ENCODE measurements around the gene MEA1. TPM values are rescaled to one million over a fixed set of nuclear protein-coding genes. Genes with fewer than 3 reads are reported as not detected.

Gene MEA1
- total and polyA plus RNA-seq, 2 of the 4 experiments (the other 2 are of a cell fraction) = 116 to 126 TPM

DNA sequence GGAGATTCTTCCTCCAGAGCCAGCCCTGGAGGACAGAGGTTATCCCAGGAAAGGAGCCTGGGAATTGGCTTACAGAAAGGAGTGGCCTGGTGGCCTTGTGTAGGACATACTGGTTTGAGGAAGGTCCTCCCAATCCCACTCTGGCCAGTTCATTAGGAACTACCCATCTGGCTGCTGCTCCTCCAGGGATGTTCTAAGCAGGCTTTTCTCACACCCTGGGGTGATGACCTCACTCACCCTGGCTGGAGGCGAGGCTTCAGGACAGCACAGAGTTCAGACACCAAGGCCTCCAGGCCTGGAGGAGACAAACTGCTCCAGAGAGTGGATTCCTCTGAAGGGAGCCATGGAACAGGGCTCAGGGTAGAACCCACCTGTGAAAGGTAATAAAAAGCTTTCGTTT is 44.3 kb downstream of the MEA1 start:
- TF ChIP-seq RFX5 (IDR thresholded peaks at IDR 0.05; ENCODE audit: low read depth, low read length) (no peak), POLR2A (IDR thresholded peaks at IDR 0.05; ENCODE audit: low read depth, low read length) (no peak), NFE2L2 (IDR thresholded peaks at IDR 0.05; ENCODE audit: low read depth, low read length) (no peak), RAD21 (IDR thresholded peaks at IDR 0.05; ENCODE audit: low read length) (no peak), FOS (IDR thresholded peaks at IDR 0.05; ENCODE audit: low read depth, low read length) (no peak), CEBPB (IDR thresholded peaks at IDR 0.05; ENCODE audit: low read depth, low read length) (no peak), MXI1 (IDR thresholded peaks at IDR 0.05; ENCODE audit: borderline replicate concordance, low read depth, low read length) (no peak), MAFK (IDR thresholded peaks at IDR 0.05; ENCODE audit: low read depth, low read length) (no peak), MAZ (IDR thresholded peaks at IDR 0.05; ENCODE audit: borderline replicate concordance, low read depth, low read length) (no peak), CHD1 (IDR thresholded peaks at IDR 0.05; ENCODE audit: low read depth, low read length) (no peak), SMC3 (IDR thresholded peaks at IDR 0.05; ENCODE audit: low read depth, low read length) (no peak), RCOR1 (IDR thresholded peaks at IDR 0.05; ENCODE audit: insufficient replicate concordance, low read length) (no peak), BHLHE40 (IDR thresholded peaks at IDR 0.05; ENCODE audit: low read depth, low read length) (no peak)
- TF ChIP-seq, protein P1, sequence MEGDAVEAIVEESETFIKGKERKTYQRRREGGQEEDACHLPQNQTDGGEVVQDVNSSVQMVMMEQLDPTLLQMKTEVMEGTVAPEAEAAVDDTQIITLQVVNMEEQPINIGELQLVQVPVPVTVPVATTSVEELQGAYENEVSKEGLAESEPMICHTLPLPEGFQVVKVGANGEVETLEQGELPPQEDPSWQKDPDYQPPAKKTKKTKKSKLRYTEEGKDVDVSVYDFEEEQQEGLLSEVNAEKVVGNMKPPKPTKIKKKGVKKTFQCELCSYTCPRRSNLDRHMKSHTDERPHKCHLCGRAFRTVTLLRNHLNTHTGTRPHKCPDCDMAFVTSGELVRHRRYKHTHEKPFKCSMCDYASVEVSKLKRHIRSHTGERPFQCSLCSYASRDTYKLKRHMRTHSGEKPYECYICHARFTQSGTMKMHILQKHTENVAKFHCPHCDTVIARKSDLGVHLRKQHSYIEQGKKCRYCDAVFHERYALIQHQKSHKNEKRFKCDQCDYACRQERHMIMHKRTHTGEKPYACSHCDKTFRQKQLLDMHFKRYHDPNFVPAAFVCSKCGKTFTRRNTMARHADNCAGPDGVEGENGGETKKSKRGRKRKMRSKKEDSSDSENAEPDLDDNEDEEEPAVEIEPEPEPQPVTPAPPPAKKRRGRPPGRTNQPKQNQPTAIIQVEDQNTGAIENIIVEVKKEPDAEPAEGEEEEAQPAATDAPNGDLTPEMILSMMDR (conservative IDR thresholded peaks at IDR 0.05; ENCODE audit: low read depth, low read length) = no peak
- TF ChIP-seq, protein P2, sequence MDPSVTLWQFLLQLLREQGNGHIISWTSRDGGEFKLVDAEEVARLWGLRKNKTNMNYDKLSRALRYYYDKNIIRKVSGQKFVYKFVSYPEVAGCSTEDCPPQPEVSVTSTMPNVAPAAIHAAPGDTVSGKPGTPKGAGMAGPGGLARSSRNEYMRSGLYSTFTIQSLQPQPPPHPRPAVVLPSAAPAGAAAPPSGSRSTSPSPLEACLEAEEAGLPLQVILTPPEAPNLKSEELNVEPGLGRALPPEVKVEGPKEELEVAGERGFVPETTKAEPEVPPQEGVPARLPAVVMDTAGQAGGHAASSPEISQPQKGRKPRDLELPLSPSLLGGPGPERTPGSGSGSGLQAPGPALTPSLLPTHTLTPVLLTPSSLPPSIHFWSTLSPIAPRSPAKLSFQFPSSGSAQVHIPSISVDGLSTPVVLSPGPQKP (IDR thresholded peaks at IDR 0.05; ENCODE audit: borderline replicate concordance, low read depth, low read length) = no peak
- TF ChIP-seq, protein P3, sequence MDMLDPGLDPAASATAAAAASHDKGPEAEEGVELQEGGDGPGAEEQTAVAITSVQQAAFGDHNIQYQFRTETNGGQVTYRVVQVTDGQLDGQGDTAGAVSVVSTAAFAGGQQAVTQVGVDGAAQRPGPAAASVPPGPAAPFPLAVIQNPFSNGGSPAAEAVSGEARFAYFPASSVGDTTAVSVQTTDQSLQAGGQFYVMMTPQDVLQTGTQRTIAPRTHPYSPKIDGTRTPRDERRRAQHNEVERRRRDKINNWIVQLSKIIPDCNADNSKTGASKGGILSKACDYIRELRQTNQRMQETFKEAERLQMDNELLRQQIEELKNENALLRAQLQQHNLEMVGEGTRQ (IDR thresholded peaks at IDR 0.05; ENCODE audit: low read depth, low read length) = no peak
- BruUV-seq (replicated peaks) = no TSS peak
- Histone ChIP-seq H3K36me3 (ENCODE audit: control insufficient read depth, insufficient read depth, low read length) (peaks cover 41% of the 10 kb centered on the region), H2AK9ac (replicated peaks; ENCODE audit: low read depth, low read length, poor library complexity) (no peak overlapping the region), H3K79me1 (ENCODE audit: low read depth in 1 of 2, low read length in 2 of 2) (peaks cover 4 to 32% of the 10 kb centered on the region in 2 experiments; a peak in 3 of 4 replicates), H3K4me2 (ENCODE audit: low read depth, low read length) (no peak overlapping the region), H4K5ac (ENCODE audit: low read depth, low read length) (no peak overlapping the region), H3K23ac (ENCODE audit: low read depth, low read length) (no peak overlapping the region), H3K14ac (replicated peaks; ENCODE audit: low read depth, low read length) (no peak overlapping the region), H3K27ac (ENCODE audit: insufficient read depth, low read length) (no peak overlapping the region), H3K27me3 (ENCODE audit: control insufficient read depth, insufficient read depth, low read length) (no peaks in the 10 kb centered on the region), H3K18ac (ENCODE audit: low read depth, low read length) (no peak overlapping the region), H2AK5ac (ENCODE audit: low read depth, low read length) (no peak overlapping the region), H3K4me3 (ENCODE audit: insufficient read depth, low read depth, low read length) (no peak overlapping the region), H3K9ac (ENCODE audit: low read depth, low read length) (no peak overlapping the region), H2BK120ac (ENCODE audit: low read depth, low read length) (no peak overlapping the region), H2AFZ (replicated peaks; ENCODE audit: low read length, poor library complexity) (no peak overlapping the region), H4K91ac (ENCODE audit: insufficient read depth, low read depth, low read length) (no peak overlapping the region), H3K56ac (ENCODE audit: extremely low read depth, insufficient read depth, low read length) (no peak overlapping the region), H2BK20ac (ENCODE audit: low read depth, low read length) (no peak overlapping the region), H3K9me3 (ENCODE audit: control insufficient read depth, insufficient read depth, low read length) (no peaks in the 10 kb centered on the region), H4K20me1 (ENCODE audit: insufficient read depth, low read length) (peaks cover 9% of the 10 kb centered on the region; the same call in 1 of the 2 replicates), H4K8ac (ENCODE audit: low read depth in 2 of 2, low read length in 2 of 2) (no peak overlapping the region), H3K4me1 (ENCODE audit: control insufficient read depth, insufficient read depth, low read length) (peaks cover 10% of the 10 kb centered on the region), H2BK15ac (ENCODE audit: low read depth, low read length) (no peak overlapping the region), H3K4ac (ENCODE audit: low read depth, low read length) (no peak overlapping the region), H3K9me1 (ENCODE audit: insufficient read depth, low read length) (peaks cover 29% of the 10 kb centered on the region), H2BK5ac (ENCODE audit: low read depth, low read length, poor library complexity, severe bottlenecking) (no peak overlapping the region)
- CTCF ChIA-PET = no interaction called here
- POLR2A ChIA-PET (ENCODE audit: unreplicated experiment) = no interaction called here
- no CpG with 5 or more reads among the region's 2 CpGs for WGBS, 2 experiments (ENCODE audit: extremely low coverage in 2 of 2, insufficient read length in 1 of 2)
- intact Hi-C loops (cut with micrococcal nuclease) (no loop called here), in situ Hi-C loops (cut with MboI; ENCODE audit: low sequenced_read_pairs) (no loop called here), dilution Hi-C loops (cut with HindIII; ENCODE audit: low sequenced_read_pairs, unreplicated experiment) (no loop called here)
- DNase-seq (no peak), ATAC-seq (ENCODE audit: low read depth) (no peak)

All from IMR-90 (cell line).